B cell (primary cell): ENCODE data around the gene NCLN. TPM values are rescaled to one million over a fixed set of nuclear protein-coding genes. Genes with fewer than 3 reads are reported as not detected.

Experiments
- ATAC-seq: fragments of 200-7000 bp; cut with Tn5 transposase; one replicate; pipeline ENCODE4 v1.10.0; 2021; ENCODE audit warnings: low read depth, mild to moderate bottlenecking, moderate number of reproducible peaks, moderate library complexity
- CTCF ChIA-PET: fragments of 350-600 bp; sonication (Branson Sonifier 250); formaldehyde crosslinking; loops from one replicate; lab custom pipeline; 2021; ENCODE audit warnings: antibody characterized with exemption, inconsistent platforms; lab: Charles Lee
- POLR2A ChIA-PET: fragments of 350-600 bp; sonication (Branson Sonifier 250); formaldehyde crosslinking; loops from one replicate; lab custom pipeline; 2021; ENCODE audit warnings: antibody characterized with exemption; lab: Charles Lee
- DNase-seq: peaks from one replicate; pipeline ENCODE4 v3.0.0; 2013
- H2AFZ ChIP-seq: 2 replicates; pipeline ENCODE4 v1.6.1; 2012; ENCODE audit warnings: mild to moderate bottlenecking, low read depth, low read length; ENCODE audit not compliant: insufficient read depth, poor library complexity, severe bottlenecking
- H3K27ac ChIP-seq, 2 donors: 1 replicate in 1 of 2; 2 replicates in 1 of 2; pipeline ENCODE4 v1.5.1; 2012 to 2013; ENCODE audit warnings: low read length in 2 of 2, mild to moderate bottlenecking in 2 of 2, moderate library complexity in 1 of 2
- H3K27me3 ChIP-seq, 4 experiments: fragments of 200-600 bp in 1 of 4; sonication (generic) in 1 of 4; replicated peaks in 1 of 4; 1 replicate in 2 of 4; 2 replicates in 2 of 4; pipeline versions ENCODE4 v1.6.1 to v1.7.0; 2013 to 2016; ENCODE audit warnings: low read length in 3 of 4, mild to moderate bottlenecking in 2 of 4, mixed read lengths in 1 of 4, moderate library complexity in 1 of 4; ENCODE audit not compliant: insufficient read depth in 4 of 4, control insufficient read depth in 3 of 4; ENCODE audit errors: control extremely low read depth in 1 of 4
- H3K36me3 ChIP-seq, 2 experiments: replicated peaks in 1 of 2; 1 replicate in 1 of 2; 2 replicates in 1 of 2; pipeline versions ENCODE4 v1.6.1 to v1.7.1; 2013; ENCODE audit warnings: low read length in 1 of 2; ENCODE audit not compliant: insufficient read depth in 2 of 2, control insufficient read depth in 1 of 2; ENCODE audit errors: control extremely low read depth in 1 of 2, extremely low read depth in 1 of 2
- H3K4me1 ChIP-seq, 2 donors: fragments of 200-600 bp in 1 of 2; sonication (generic) in 1 of 2; 1 replicate in 1 of 2; 2 replicates in 1 of 2; pipeline versions ENCODE4 v1.5.1 to v1.6.1; 2013 to 2017; ENCODE audit warnings: low read length in 2 of 2; ENCODE audit not compliant: control insufficient read depth in 2 of 2, insufficient read depth in 2 of 2
- H3K4me2 ChIP-seq: replicated peaks from 2 replicates; pipeline ENCODE3; 2012; ENCODE audit warnings: mild to moderate bottlenecking, low read depth, low read length; ENCODE audit not compliant: poor library complexity, severe bottlenecking
- H3K4me3 ChIP-seq, 5 experiments: fragments of 200-600 bp in 1 of 5; sonication (generic) in 1 of 5; 1 replicate in 3 of 5; 2 replicates in 2 of 5; pipeline versions ENCODE4 v1.5.1 to v1.7.0; 2011 to 2016; ENCODE audit warnings: low read length in 4 of 5, mild to moderate bottlenecking in 4 of 5, low read depth in 2 of 5, control low read depth in 1 of 5, moderate library complexity in 1 of 5; ENCODE audit not compliant: insufficient read depth in 1 of 5; ENCODE audit errors: control extremely low read depth in 1 of 5, extremely low read depth in 1 of 5
- H3K79me2 ChIP-seq: fragments of 200-600 bp; sonication (generic); one replicate; pipeline ENCODE4 v1.6.0; 2016; ENCODE audit warnings: low read length; ENCODE audit not compliant: control insufficient read depth, insufficient read depth
- H3K9ac ChIP-seq: fragments of 200-600 bp; sonication (generic); 2 replicates; pipeline ENCODE4 v1.6.1; 2017; ENCODE audit warnings: mild to moderate bottlenecking, low read length, moderate library complexity
- H3K9me3 ChIP-seq, 3 donors: one replicate each; pipeline versions ENCODE4 v1.6.1 to v1.7.1; 2013; ENCODE audit warnings: low read length in 2 of 3; ENCODE audit not compliant: control insufficient read depth in 2 of 3, insufficient read depth in 1 of 3; ENCODE audit errors: control extremely low read depth in 1 of 3
- H4K20me1 ChIP-seq: 2 replicates; pipeline ENCODE4 v1.6.0; 2012; ENCODE audit warnings: mild to moderate bottlenecking, low read length; ENCODE audit not compliant: insufficient read depth, control insufficient read depth, poor library complexity, severe bottlenecking
- H3K27ac Mint-ChIP-seq: one replicate; pipeline ENCODE4 v1.8.0; 2021; ENCODE audit warnings: mixed read lengths
- H3K27me3 Mint-ChIP-seq: one replicate; pipeline ENCODE4 v1.8.0; 2021; ENCODE audit warnings: mixed read lengths
- H3K4me1 Mint-ChIP-seq: one replicate; pipeline ENCODE4 v1.8.0; 2021; ENCODE audit warnings: mixed read lengths
- H3K4me3 Mint-ChIP-seq: one replicate; pipeline ENCODE4 v1.8.0; 2021; ENCODE audit warnings: mixed read lengths
- H3K9me3 Mint-ChIP-seq: one replicate; pipeline ENCODE4 v1.8.0; 2022; ENCODE audit warnings: mixed read lengths; ENCODE audit not compliant: insufficient read depth
- CTCF ChIP-seq: fragments of 200-600 bp; IDR thresholded peaks from one replicate; pipeline ENCODE4 v1.8.0; 2022; ENCODE audit warnings: antibody characterized with exemption, mild to moderate bottlenecking
- EZH2 ChIP-seq: IDR thresholded peaks from 2 replicates; pipeline ENCODE4 v1.6.1; 2012; ENCODE audit warnings: borderline replicate concordance, low read depth, mild to moderate bottlenecking, moderate library complexity, low read length; ENCODE audit not compliant: insufficient read depth, poor library complexity, severe bottlenecking
- WGBS: methylation state at CpG from one replicate; pipeline ENCODE4 v1.1.5; 2013; ENCODE audit warnings: missing lambda C conversion rate; ENCODE audit not compliant: insufficient coverage; 5-methylcytosine and 5-hydroxymethylcytosine counted together
- intact Hi-C: fragments of 100-400 bp; cut with micrococcal nuclease; formaldehyde crosslinking; loops from one replicate; pipeline ENCODE4 v1.10.0; 2022
- polyA plus RNA-seq: library from polyadenylated mRNA; depleted of rRNA; stranded (reverse); fragments of >200 nt; gene quantifications from 2 replicates; pipeline ENCODE4 v1.2.3, GENCODE V29; 2012
- total RNA-seq, 2 donors: library from RNA; stranded (reverse); fragments of 120-200 nt in 1 of 2; gene quantifications; 1 replicate in 1 of 2; 2 replicates in 1 of 2; pipeline versions ENCODE4 v1.2.3 to v1.2.4, GENCODE V29; 2013 to 2022

Gene NCLN
- total and polyA plus RNA-seq, 2 donors (not counting 1 experiment from before 2014, with no cell fraction given), result 55.0 to 82.0 TPM

- Histone ChIP-seq H3K9me3 (peaks cover 0 to 31% (median 2%) of the 10 kb centered on the region in 3 donors), H3K36me3 (no peaks in the 10 kb centered on the region), H3K27me3 (peaks cover 0 to 12% (median 0%) of the 10 kb centered on the region in 4 experiments), H2AFZ (no peak overlapping the region), H3K4me1 (no peaks in the 10 kb centered on the region), H4K20me1 (no peaks in the 10 kb centered on the region), H3K27ac (no peak overlapping the region), H3K4me2 (no peak overlapping the region), H3K4me3 (no peak overlapping the region), H3K79me2 (no peaks in the 10 kb centered on the region), H3K9ac (no peak overlapping the region)
- Mint-ChIP-seq H3K4me1 (no peaks in the 10 kb centered on the region), H3K27me3 (peaks cover 30% of the 10 kb centered on the region), H3K4me3 (no peak overlapping the region), H3K9me3 (peaks cover 9% of the 10 kb centered on the region), H3K27ac (no peak overlapping the region)
- ATAC-seq (no peak), DNase-seq (no peak)
- CTCF ChIA-PET, result interaction anchor here (0.7 to 1.1 kb wide), 3 partner anchors 10 to 1344 kb away, joined by 3 to 4 read pairs (median 3); no protein-coding TSS in a partner anchor
- 85% methylated on average over 5 of the region's 8 CpGs for WGBS
- intact Hi-C loops, result no loop called here
- POLR2A ChIA-PET, result no interaction called here
- TF ChIP-seq CTCF (no peak), EZH2 (no peak)
Observed at GRCh38 chr19:3251229-3251628, 65.5 kb downstream of the NCLN start.

- POLR2A ChIA-PET, result no interaction called here
- CTCF ChIA-PET, result interaction anchor here (1.0 to 1.6 kb wide), 2 partner anchors 29 to 302 kb away, joined by 4 read pairs; partner anchors contain the start of gene CELF5
- Histone ChIP-seq H3K9me3 (peaks cover 0 to 28% (median 2%) of the 10 kb centered on the region in 3 donors), H3K4me2 (no peak overlapping the region), H4K20me1 (no peaks in the 10 kb centered on the region), H3K4me1 (no peaks in the 10 kb centered on the region), H2AFZ (no peak overlapping the region), H3K36me3 (no peaks in the 10 kb centered on the region), H3K79me2 (no peaks in the 10 kb centered on the region), H3K9ac (no peak overlapping the region), H3K27ac (no peak overlapping the region), H3K4me3 (no peak overlapping the region), H3K27me3 (peaks cover 0 to 12% (median 0%) of the 10 kb centered on the region in 4 experiments)
- no peaks in the 10 kb centered on the region for H3K4me1 Mint-ChIP-seq
- WGBS, result 79% methylated on average over 2 of the region's 2 CpGs
- no peak overlapping the region for H3K27ac Mint-ChIP-seq
- peaks cover 9% of the 10 kb centered on the region for H3K9me3 Mint-ChIP-seq
- H3K4me3 Mint-ChIP-seq, result no peak overlapping the region
- TF ChIP-seq EZH2 (no peak), CTCF (no peak)
- peaks cover 31% of the 10 kb centered on the region for H3K27me3 Mint-ChIP-seq
- no peak for DNase-seq
- no peak for ATAC-seq
- intact Hi-C loops, result no loop called here
Observed at GRCh38 chr19:3252650-3253049, 66.9 kb downstream of the NCLN start.
